SK-N-SH (cell line): ENCODE measurements around the gene TWNK. TPM values are rescaled to one million over a fixed set of nuclear protein-coding genes. Genes with fewer than 3 reads are reported as not detected.

Experiments
- CTCF ChIA-PET: fragments of 300-600, 350-600 bp; formaldehyde crosslinking; extraction: SDS; loops from one replicate; lab custom pipeline; 2021; lab: Yijun Ruan, JAX
- POLR2A ChIA-PET: fragments of 350-600 bp; sonication (Branson Sonifier 250); formaldehyde crosslinking; extraction: SDS; loops from one replicate; lab custom pipeline; 2020; ENCODE audit warnings: antibody characterized with exemption, inconsistent platforms; lab: Yijun Ruan, JAX
- DNase-seq: peaks from one replicate; pipeline ENCODE4 v3.0.0; 2012
- H2AFZ ChIP-seq: fragments of 200-600 bp; sonication (generic); 2 replicates; pipeline ENCODE4 v1.8.1; 2016; ENCODE audit warnings: antibody characterized with exemption, mild to moderate bottlenecking, low read depth
- H3F3A ChIP-seq: fragments of 200-600 bp; sonication (generic); replicated peaks from 2 replicates; pipeline ENCODE3; 2016; ENCODE audit warnings: antibody characterized with exemption, mild to moderate bottlenecking; ENCODE audit not compliant: insufficient read depth
- H3K27ac ChIP-seq, 2 experiments: fragments of 200-500 bp in 1 of 2; fragments of 200-600 bp in 1 of 2; sonication (Bioruptor generic) in 1 of 2; sonication (generic), shearing (Covaris generic) in 1 of 2; 2 replicates each; pipeline versions ENCODE4 v1.5.1 to v1.6.1; 2014 to 2016; ENCODE audit warnings: low read depth in 2 of 2, inconsistent platforms in 1 of 2, low read length in 1 of 2, mild to moderate bottlenecking in 1 of 2, mixed read lengths in 1 of 2
- H3K27me3 ChIP-seq: fragments of 200-600 bp; sonication (generic), shearing (Covaris generic); 2 replicates; pipeline ENCODE4 v1.6.1; 2016; ENCODE audit warnings: mixed run types; ENCODE audit not compliant: insufficient read depth
- H3K36me3 ChIP-seq, 2 experiments: fragments of 200-500 bp in 1 of 2; fragments of 200-600 bp in 1 of 2; sonication (Bioruptor generic) in 1 of 2; sonication (generic) in 1 of 2; replicated peaks in 1 of 2; 2 replicates each; pipeline versions ENCODE3 to v1.5.1; 2014 to 2016; ENCODE audit warnings: low read length in 1 of 2, mild to moderate bottlenecking in 1 of 2; ENCODE audit not compliant: insufficient read depth in 2 of 2, control insufficient read depth in 1 of 2
- H3K4me1 ChIP-seq, 2 experiments: fragments of 200-500 bp in 1 of 2; fragments of 200-600 bp in 1 of 2; sonication (Bioruptor generic) in 1 of 2; sonication (generic), shearing (Covaris generic) in 1 of 2; 2 replicates each; pipeline versions ENCODE4 v1.5.1 to v1.6.1; 2014 to 2016; ENCODE audit warnings: low read depth in 1 of 2, low read length in 1 of 2, mixed run types in 1 of 2; ENCODE audit not compliant: insufficient read depth in 2 of 2, control insufficient read depth in 1 of 2
- H3K4me2 ChIP-seq: fragments of 200-600 bp; sonication (generic), shearing (Covaris generic); 2 replicates; pipeline ENCODE4 v1.6.1; 2017; ENCODE audit warnings: mixed run types
- H3K4me3 ChIP-seq, 2 experiments: fragments of 200-500 bp in 1 of 2; fragments of 200-600 bp in 1 of 2; sonication (Bioruptor generic) in 1 of 2; sonication (generic), shearing (Covaris generic) in 1 of 2; 2 replicates each; pipeline versions ENCODE4 v1.5.1 to v1.8.1; 2014 to 2016; ENCODE audit warnings: low read depth in 2 of 2, inconsistent platforms in 1 of 2, low read length in 1 of 2, mild to moderate bottlenecking in 1 of 2, mixed read lengths in 1 of 2, moderate library complexity in 1 of 2
- H3K79me2 ChIP-seq: fragments of 200-600 bp; sonication (generic); 2 replicates; pipeline ENCODE4 v1.8.1; 2017; ENCODE audit warnings: mild to moderate bottlenecking; ENCODE audit not compliant: insufficient read depth
- H3K9ac ChIP-seq: fragments of 200-600 bp; sonication (generic); 2 replicates; pipeline ENCODE4 v1.6.1; 2017; ENCODE audit warnings: mixed run types
- H3K9me2 ChIP-seq: fragments of 200-600 bp; sonication (generic); 2 replicates; pipeline ENCODE4 v1.6.1; 2017; ENCODE audit warnings: mixed run types
- H3K9me3 ChIP-seq: fragments of 200-600 bp; sonication (generic); 2 replicates; pipeline ENCODE4 v1.6.1; 2017; ENCODE audit warnings: mixed run types, mild to moderate bottlenecking, moderate library complexity
- H4K20me1 ChIP-seq: fragments of 200-600 bp; sonication (generic); 2 replicates; pipeline ENCODE4 v1.6.1; 2017; ENCODE audit warnings: mild to moderate bottlenecking, mixed run types; ENCODE audit not compliant: insufficient read depth
- CHD2 ChIP-seq: fragments of 150-350 bp; IDR thresholded peaks from 2 replicates; pipeline ENCODE4 v1.6.1; 2018; ENCODE audit warnings: low read length; ENCODE audit not compliant: partially characterized antibody
- EP300 ChIP-seq, 2 experiments: IDR thresholded peaks; 2 replicates each; pipeline versions ENCODE4 v1.4.0 to v1.6.1; 2012; ENCODE audit warnings: borderline replicate concordance in 1 of 2, low read depth in 1 of 2, low read length in 1 of 2
- FOSL2 ChIP-seq: IDR thresholded peaks from 2 replicates; pipeline ENCODE4 v1.4.0; 2012; ENCODE audit warnings: low read depth, mild to moderate bottlenecking, moderate library complexity, borderline replicate concordance
- FOXM1 ChIP-seq: IDR thresholded peaks from 2 replicates; pipeline ENCODE4 v1.4.0; 2012; ENCODE audit warnings: low read depth, mild to moderate bottlenecking
- GATA2 ChIP-seq: sonication (generic); formaldehyde crosslinking; IDR thresholded peaks from 2 replicates; pipeline ENCODE4 v1.5.0; 2020; ENCODE audit warnings: mild to moderate bottlenecking, missing genetic modification reagents
- MXI1 ChIP-seq: IDR thresholded peaks from 2 replicates; pipeline ENCODE4 v1.6.1; 2012; ENCODE audit warnings: mild to moderate bottlenecking, low read depth, low read length, improper control_type of control experiment
- NFIC ChIP-seq: IDR thresholded peaks from 2 replicates; pipeline ENCODE4 v1.4.0; 2012; ENCODE audit warnings: borderline replicate concordance
- POLR2AphosphoS5 ChIP-seq: IDR thresholded peaks from 2 replicates; pipeline ENCODE4 v1.6.1; 2012; ENCODE audit warnings: low read depth, low read length
- SIN3A ChIP-seq: IDR thresholded peaks from 2 replicates; pipeline ENCODE4 v1.6.1; 2012; ENCODE audit warnings: low read depth, mild to moderate bottlenecking, low read length, moderate library complexity, borderline replicate concordance
- TAF1 ChIP-seq: IDR thresholded peaks from 2 replicates; pipeline ENCODE4 v1.6.1; 2012; ENCODE audit warnings: low read depth, mild to moderate bottlenecking, low read length, moderate library complexity, borderline replicate concordance
- TCF12 ChIP-seq: IDR thresholded peaks from 2 replicates; pipeline ENCODE4 v1.4.0; 2012
- TEAD4 ChIP-seq: IDR thresholded peaks from 2 replicates; pipeline ENCODE4 v1.4.0; 2012; ENCODE audit warnings: mild to moderate bottlenecking, borderline replicate concordance; ENCODE audit not compliant: insufficient read depth
- YY1 ChIP-seq: IDR thresholded peaks from 2 replicates; pipeline ENCODE4 v1.4.0; 2012; ENCODE audit warnings: low read depth, mild to moderate bottlenecking
- WGBS: methylation state at CpG from one replicate; pipeline ENCODE4 v1.1.6; 2017; ENCODE audit warnings: low lambda C conversion rate; 5-methylcytosine and 5-hydroxymethylcytosine counted together
- polyA plus RNA-seq, 3 experiments: library from polyadenylated mRNA; depleted of rRNA; stranded (reverse); fragments of >200 nt; gene quantifications; 2 replicates each; pipeline ENCODE4 v1.2.3, GENCODE V29; 2012
- TF ChIP-seq, protein P1 (sequence below): fragments of 150-350 bp; IDR thresholded peaks from 2 replicates; pipeline ENCODE4 v1.6.1; 2017; ENCODE audit warnings: antibody characterized with exemption, low read length, low read depth, borderline replicate concordance
- TF ChIP-seq, protein P2 (sequence below): fragments of 200-600 bp; sonication (generic); IDR thresholded peaks from 2 replicates; pipeline ENCODE4 v1.6.1; 2017; ENCODE audit warnings: antibody characterized with exemption, mild to moderate bottlenecking, moderate library complexity
- TF ChIP-seq, protein P3 (sequence below): IDR thresholded peaks from 2 replicates; pipeline ENCODE4; 2012

Gene TWNK
- polyA plus RNA-seq, 1 of the 3 experiments (the other 2 are of a cell fraction) = 16.4 TPM

DNA sequence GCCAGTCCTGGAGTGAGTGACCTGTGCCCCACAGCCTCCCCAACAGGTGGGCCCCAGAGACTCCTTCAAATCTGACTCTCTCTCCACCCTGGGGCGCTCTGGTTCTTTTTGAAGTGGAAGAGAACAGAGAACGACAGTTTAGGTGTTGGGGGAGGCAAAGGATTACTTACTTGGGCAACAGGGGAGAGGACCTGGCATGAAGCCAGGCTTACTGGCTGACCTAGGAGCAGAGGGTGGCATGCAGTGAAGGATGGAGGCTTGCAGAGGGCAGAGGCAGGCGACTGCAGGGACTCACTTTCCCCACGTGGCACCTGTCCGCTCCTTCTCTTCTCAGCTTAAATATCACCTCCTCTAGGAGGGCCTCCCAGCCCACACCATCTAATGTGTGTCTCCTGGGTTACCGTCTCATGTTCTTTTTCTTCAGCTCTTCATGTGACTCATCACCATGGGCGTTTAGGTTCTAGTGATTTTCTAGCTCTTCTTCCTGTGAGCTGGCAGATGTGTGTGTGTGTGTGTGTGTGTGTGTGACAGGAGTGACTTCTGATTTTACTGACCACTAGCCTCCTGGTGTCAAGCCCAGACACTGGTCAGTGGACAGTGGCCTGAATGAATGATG, 27.7 kb downstream of the TWNK start:
- DNase-seq = no peak
- H3F3A ChIP-seq = peaks cover 18% of the 10 kb centered on the region
- ChIA-PET CTCF (interaction anchor here (0.5 to 7.2 kb wide), 28 partner anchors 15 to 394 kb away, joined by 3 to 443 read pairs (median 4); partner anchors contain the start of genes LZTS2, MRPL43, PDZD7 and SEMA4G), POLR2A (interaction anchor here (1.3 to 1.4 kb wide), 3 partner anchors 17 to 28 kb away, joined by 3 to 8 read pairs (median 5); no protein-coding TSS in a partner anchor)
- no peaks in the 10 kb centered on the region for H3K36me3 ChIP-seq
- H3K4me3 ChIP-seq = no peak overlapping the region
- TF ChIP-seq NFIC (peak; percentile 52), SIN3A (no peak; the same call in 1 of the 2 replicates), TEAD4 (no peak), GATA2 (no peak), MXI1 (no peak), FOXM1 (no peak), TCF12 (peak; percentile 43; the same call in 1 of the 2 replicates), TAF1 (no peak), CHD2 (no peak), POLR2AphosphoS5 (no peak), EP300 (IDR thresholded peaks at IDR 0.05; ENCODE audit: borderline replicate concordance in 1 of 2, low read depth in 1 of 2, low read length in 1 of 2) (no peak), FOSL2 (peak; percentile 75; the same call in 1 of the 2 replicates), YY1 (no peak)
- TF ChIP-seq, protein P1, sequence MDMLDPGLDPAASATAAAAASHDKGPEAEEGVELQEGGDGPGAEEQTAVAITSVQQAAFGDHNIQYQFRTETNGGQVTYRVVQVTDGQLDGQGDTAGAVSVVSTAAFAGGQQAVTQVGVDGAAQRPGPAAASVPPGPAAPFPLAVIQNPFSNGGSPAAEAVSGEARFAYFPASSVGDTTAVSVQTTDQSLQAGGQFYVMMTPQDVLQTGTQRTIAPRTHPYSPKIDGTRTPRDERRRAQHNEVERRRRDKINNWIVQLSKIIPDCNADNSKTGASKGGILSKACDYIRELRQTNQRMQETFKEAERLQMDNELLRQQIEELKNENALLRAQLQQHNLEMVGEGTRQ = no peak
- TF ChIP-seq, protein P2, sequence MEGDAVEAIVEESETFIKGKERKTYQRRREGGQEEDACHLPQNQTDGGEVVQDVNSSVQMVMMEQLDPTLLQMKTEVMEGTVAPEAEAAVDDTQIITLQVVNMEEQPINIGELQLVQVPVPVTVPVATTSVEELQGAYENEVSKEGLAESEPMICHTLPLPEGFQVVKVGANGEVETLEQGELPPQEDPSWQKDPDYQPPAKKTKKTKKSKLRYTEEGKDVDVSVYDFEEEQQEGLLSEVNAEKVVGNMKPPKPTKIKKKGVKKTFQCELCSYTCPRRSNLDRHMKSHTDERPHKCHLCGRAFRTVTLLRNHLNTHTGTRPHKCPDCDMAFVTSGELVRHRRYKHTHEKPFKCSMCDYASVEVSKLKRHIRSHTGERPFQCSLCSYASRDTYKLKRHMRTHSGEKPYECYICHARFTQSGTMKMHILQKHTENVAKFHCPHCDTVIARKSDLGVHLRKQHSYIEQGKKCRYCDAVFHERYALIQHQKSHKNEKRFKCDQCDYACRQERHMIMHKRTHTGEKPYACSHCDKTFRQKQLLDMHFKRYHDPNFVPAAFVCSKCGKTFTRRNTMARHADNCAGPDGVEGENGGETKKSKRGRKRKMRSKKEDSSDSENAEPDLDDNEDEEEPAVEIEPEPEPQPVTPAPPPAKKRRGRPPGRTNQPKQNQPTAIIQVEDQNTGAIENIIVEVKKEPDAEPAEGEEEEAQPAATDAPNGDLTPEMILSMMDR = no peak
- TF ChIP-seq, protein P3, sequence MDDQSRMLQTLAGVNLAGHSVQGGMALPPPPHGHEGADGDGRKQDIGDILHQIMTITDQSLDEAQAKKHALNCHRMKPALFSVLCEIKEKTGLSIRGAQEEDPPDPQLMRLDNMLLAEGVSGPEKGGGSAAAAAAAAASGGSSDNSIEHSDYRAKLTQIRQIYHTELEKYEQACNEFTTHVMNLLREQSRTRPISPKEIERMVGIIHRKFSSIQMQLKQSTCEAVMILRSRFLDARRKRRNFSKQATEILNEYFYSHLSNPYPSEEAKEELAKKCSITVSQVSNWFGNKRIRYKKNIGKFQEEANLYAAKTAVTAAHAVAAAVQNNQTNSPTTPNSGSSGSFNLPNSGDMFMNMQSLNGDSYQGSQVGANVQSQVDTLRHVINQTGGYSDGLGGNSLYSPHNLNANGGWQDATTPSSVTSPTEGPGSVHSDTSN = peak; percentile 52
- H3K9me2 ChIP-seq = no peaks in the 10 kb centered on the region
- no peak overlapping the region for H2AFZ ChIP-seq
- H3K27ac ChIP-seq = peak overlapping the region in 1 of 2 experiments; percentile 13; a peak in 1 of 4 replicates
- WGBS = 42% methylated on average over 6 of the region's 7 CpGs
- H3K9me3 ChIP-seq = no peaks in the 10 kb centered on the region
- peak overlapping the region; percentile 34 for H3K4me2 ChIP-seq
- no peaks in the 10 kb centered on the region for H3K27me3 ChIP-seq
- no peaks in the 10 kb centered on the region for H4K20me1 ChIP-seq
- no peak overlapping the region for H3K9ac ChIP-seq
- H3K79me2 ChIP-seq = no peaks in the 10 kb centered on the region
- peaks cover 8 to 19% of the 10 kb centered on the region in 2 experiments; a peak in 3 of 4 replicates for H3K4me1 ChIP-seq
